ENCODE results near the gene SLC9A8.

- TF ChIP-seq RARB (CRISPR knock-in tag; IDR thresholded peaks at IDR 0.05), result no peak
- no peak for TF ChIP-seq TOX (CRISPR knock-in tag; IDR thresholded peaks at IDR 0.05; ENCODE audit: borderline replicate concordance)
- TF ChIP-seq SNAI2 (CRISPR knock-in tag; IDR thresholded peaks at IDR 0.05), result no peak
- TF ChIP-seq TSHZ2 (CRISPR knock-in tag; IDR thresholded peaks at IDR 0.05), result no peak
- no peak for TF ChIP-seq CSRNP3 (CRISPR knock-in tag; IDR thresholded peaks at IDR 0.05)
- no peak for TF ChIP-seq ZFP3 (CRISPR knock-in tag; IDR thresholded peaks at IDR 0.05)
- no peak for TF ChIP-seq CREB5 (CRISPR knock-in tag; IDR thresholded peaks at IDR 0.05; ENCODE audit: low read depth)
- no peak for TF ChIP-seq ZFP30 (CRISPR knock-in tag; IDR thresholded peaks at IDR 0.05)
- TF ChIP-seq ISL1 (CRISPR knock-in tag; IDR thresholded peaks at IDR 0.05), result no peak
- TF ChIP-seq PATZ1 (CRISPR knock-in tag; IDR thresholded peaks at IDR 0.05; ENCODE audit: borderline replicate concordance), result no peak
- TF ChIP-seq ZNF8 (CRISPR knock-in tag; IDR thresholded peaks at IDR 0.05), result no peak
- TF ChIP-seq OSR1 (CRISPR knock-in tag; IDR thresholded peaks at IDR 0.05), result no peak
- no peak for TF ChIP-seq ARNTL (CRISPR knock-in tag; IDR thresholded peaks at IDR 0.05; ENCODE audit: borderline replicate concordance, low read depth)
Measured at GRCh38 chr20:49784291-49784690, 28.3 kb upstream of the SLC9A8 start.

Measured in SK-N-SH treated with all-trans-retinoic acid at 6 μM for 48 hours (cell line).